SU-DHL-6 (cell line): ENCODE measurements around the gene HCN4.

Experiments used
- H2AFZ ChIP-seq: fragments of 200-600 bp; sonication (generic); 2 replicates; pipeline ENCODE4 v1.6.1; 2014; ENCODE audit warnings: low read depth, mild to moderate bottlenecking, moderate library complexity, mixed read lengths, antibody characterized with exemption, low read length; ENCODE audit not compliant: severe bottlenecking
- H3F3A ChIP-seq: fragments of 200-600 bp; shearing (Covaris generic); 2 replicates; pipeline ENCODE4 v1.6.0; 2016; ENCODE audit warnings: antibody characterized with exemption, mild to moderate bottlenecking; ENCODE audit not compliant: insufficient read depth
- H3K27ac ChIP-seq: fragments of 200-600 bp; sonication (generic); 2 replicates; pipeline ENCODE4 v1.5.1; 2016; ENCODE audit warnings: low read depth, mild to moderate bottlenecking, low read length, moderate library complexity, mixed read lengths
- H3K27me3 ChIP-seq: fragments of 200-600 bp; sonication (generic), shearing (Covaris generic); 2 replicates; pipeline ENCODE4 v1.6.0; 2014; ENCODE audit warnings: mild to moderate bottlenecking, low read length
- H3K36me3 ChIP-seq: fragments of 200-600 bp; sonication (generic); 2 replicates; pipeline ENCODE4 v1.6.1; 2014; ENCODE audit warnings: mild to moderate bottlenecking, low read length, mixed read lengths
- H3K4me2 ChIP-seq: fragments of 300-600, 200-600 bp; shearing (Covaris generic), sonication (generic); 2 replicates; pipeline ENCODE4 v1.6.0; 2014; ENCODE audit warnings: low read length, low read depth, mild to moderate bottlenecking; ENCODE audit not compliant: poor library complexity, severe bottlenecking
- H3K4me3 ChIP-seq: fragments of 200-600 bp; sonication (generic); 2 replicates; pipeline ENCODE4 v1.5.1; 2014; ENCODE audit warnings: antibody characterized with exemption, low read length, mild to moderate bottlenecking, mixed read lengths; ENCODE audit not compliant: insufficient read depth, poor library complexity, severe bottlenecking
- H3K79me2 ChIP-seq: fragments of 200-600 bp; sonication (generic); 2 replicates; pipeline ENCODE4 v1.6.1; 2014; ENCODE audit warnings: mild to moderate bottlenecking, low read length, moderate library complexity; ENCODE audit not compliant: insufficient read depth
- H3K9ac ChIP-seq: fragments of 200-600 bp; sonication (generic); 2 replicates; pipeline ENCODE4 v1.7.0; 2014; ENCODE audit warnings: mild to moderate bottlenecking, low read length
- H3K9me2 ChIP-seq: fragments of 200-600 bp; sonication (generic); replicated peaks from 2 replicates; pipeline ENCODE4 v1.6.1; 2014; ENCODE audit warnings: low read length; ENCODE audit not compliant: insufficient read depth
- H3K9me3 ChIP-seq: fragments of 200-600 bp; sonication (generic); 2 replicates; pipeline ENCODE4 v1.6.1; 2014; ENCODE audit warnings: low read length, mixed read lengths; ENCODE audit not compliant: insufficient read depth
- H4K20me1 ChIP-seq: fragments of 200-600 bp; sonication (generic); 2 replicates; pipeline ENCODE4 v1.6.1; 2014; ENCODE audit warnings: low read depth, mild to moderate bottlenecking, antibody characterized with exemption, low read length, moderate library complexity, mixed read lengths
- EZH2phosphoT487 ChIP-seq: fragments of 200-600 bp; sonication (generic), shearing (Covaris generic); conservative IDR thresholded peaks from 2 replicates; pipeline ENCODE4 v1.6.1; 2018; ENCODE audit warnings: mild to moderate bottlenecking, antibody characterized with exemption, low read length, moderate library complexity, mixed read lengths
- TF ChIP-seq, protein P1 (sequence below): fragments of 200-600 bp; sonication (generic); IDR thresholded peaks from one replicate; pipeline ENCODE4 v1.5.1; 2017; ENCODE audit warnings: antibody characterized with exemption, mild to moderate bottlenecking, low read length, moderate library complexity; ENCODE audit not compliant: insufficient read depth, poor library complexity, severe bottlenecking

The HCN4 gene

DNA sequence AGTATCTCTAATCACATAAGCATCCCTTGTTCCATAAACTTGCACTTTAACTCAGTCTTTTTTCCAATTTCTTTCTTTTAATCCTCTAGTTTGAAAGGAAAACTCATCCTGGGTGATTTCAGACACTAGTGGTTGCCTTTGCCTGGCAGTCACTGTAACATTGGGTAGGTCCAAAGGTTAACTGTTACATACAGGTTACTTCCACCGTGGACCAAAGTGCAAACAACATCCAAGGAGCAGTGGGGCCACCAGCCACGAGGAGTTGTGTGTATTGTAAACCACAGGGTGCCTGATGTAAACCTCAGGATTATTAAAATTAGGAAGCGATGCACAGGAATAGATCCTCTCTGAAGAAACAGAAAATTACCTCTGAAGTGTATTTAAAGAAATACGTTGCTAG, 75.0 kb downstream of the HCN4 start:
- Histone ChIP-seq H3F3A (no peaks in the 10 kb centered on the region), H3K27ac (no peak overlapping the region), H3K9ac (no peak overlapping the region), H3K79me2 (no peaks in the 10 kb centered on the region), H3K9me2 (no peaks in the 10 kb centered on the region), H4K20me1 (no peaks in the 10 kb centered on the region), H3K4me3 (no peak overlapping the region), H3K27me3 (no peaks in the 10 kb centered on the region), H3K9me3 (no peaks in the 10 kb centered on the region), H3K36me3 (no peaks in the 10 kb centered on the region), H3K4me2 (no peak overlapping the region), H2AFZ (no peak overlapping the region)
- TF ChIP-seq EZH2phosphoT487: no peak
- TF ChIP-seq, protein P1, sequence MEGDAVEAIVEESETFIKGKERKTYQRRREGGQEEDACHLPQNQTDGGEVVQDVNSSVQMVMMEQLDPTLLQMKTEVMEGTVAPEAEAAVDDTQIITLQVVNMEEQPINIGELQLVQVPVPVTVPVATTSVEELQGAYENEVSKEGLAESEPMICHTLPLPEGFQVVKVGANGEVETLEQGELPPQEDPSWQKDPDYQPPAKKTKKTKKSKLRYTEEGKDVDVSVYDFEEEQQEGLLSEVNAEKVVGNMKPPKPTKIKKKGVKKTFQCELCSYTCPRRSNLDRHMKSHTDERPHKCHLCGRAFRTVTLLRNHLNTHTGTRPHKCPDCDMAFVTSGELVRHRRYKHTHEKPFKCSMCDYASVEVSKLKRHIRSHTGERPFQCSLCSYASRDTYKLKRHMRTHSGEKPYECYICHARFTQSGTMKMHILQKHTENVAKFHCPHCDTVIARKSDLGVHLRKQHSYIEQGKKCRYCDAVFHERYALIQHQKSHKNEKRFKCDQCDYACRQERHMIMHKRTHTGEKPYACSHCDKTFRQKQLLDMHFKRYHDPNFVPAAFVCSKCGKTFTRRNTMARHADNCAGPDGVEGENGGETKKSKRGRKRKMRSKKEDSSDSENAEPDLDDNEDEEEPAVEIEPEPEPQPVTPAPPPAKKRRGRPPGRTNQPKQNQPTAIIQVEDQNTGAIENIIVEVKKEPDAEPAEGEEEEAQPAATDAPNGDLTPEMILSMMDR: no peak

DNA sequence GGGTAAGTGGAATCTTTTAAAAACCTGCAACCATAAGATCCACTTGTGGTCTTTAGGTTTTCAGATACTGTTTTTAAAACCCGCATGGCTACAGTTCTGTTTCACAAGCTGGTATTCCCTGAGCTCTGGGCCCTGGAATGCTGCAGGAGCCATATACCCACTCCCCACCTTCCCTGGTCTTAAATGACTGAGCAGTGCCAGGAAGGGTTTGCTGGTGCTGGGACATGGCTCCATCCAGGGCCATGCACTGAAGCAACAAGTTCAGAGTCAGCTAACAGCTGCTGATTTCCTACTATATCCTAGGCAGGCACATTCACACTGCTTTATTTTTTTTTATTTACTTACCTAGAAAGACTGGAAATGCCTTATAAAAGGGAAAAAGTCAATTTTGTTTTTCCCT, 77.3 kb downstream of the HCN4 start:
- Histone ChIP-seq H3K36me3 (no peaks in the 10 kb centered on the region), H3K27ac (no peak overlapping the region), H3K9me2 (no peaks in the 10 kb centered on the region), H3K4me3 (no peak overlapping the region), H3K27me3 (no peaks in the 10 kb centered on the region), H3K4me2 (no peak overlapping the region), H3K79me2 (no peaks in the 10 kb centered on the region), H4K20me1 (no peaks in the 10 kb centered on the region), H3K9ac (no peak overlapping the region), H2AFZ (no peak overlapping the region), H3K9me3 (no peaks in the 10 kb centered on the region), H3F3A (no peaks in the 10 kb centered on the region)
- no peak for TF ChIP-seq EZH2phosphoT487
- TF ChIP-seq, protein P1: no peak

DNA sequence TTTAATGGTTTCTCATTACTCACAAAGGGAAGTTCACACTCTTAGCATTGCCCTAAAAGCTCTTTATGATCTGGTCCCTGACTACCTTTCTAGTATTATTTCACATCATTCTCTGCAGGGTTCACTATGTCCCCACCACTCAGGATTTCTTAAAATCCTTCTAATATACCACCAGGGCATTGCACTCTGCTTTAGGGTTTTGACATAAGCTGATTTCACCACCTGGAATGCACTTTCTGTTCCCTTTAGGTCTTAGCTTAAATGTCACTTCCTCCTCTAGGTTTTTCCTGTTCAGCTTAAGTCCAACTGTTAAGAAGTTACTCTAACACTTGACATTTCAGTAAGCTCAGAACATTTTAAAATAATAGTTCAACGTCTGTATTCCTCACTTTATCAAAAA, 81.7 kb downstream of the HCN4 start:
- Histone ChIP-seq H3K9me3 (no peaks in the 10 kb centered on the region), H3K4me2 (no peak overlapping the region), H3K79me2 (no peaks in the 10 kb centered on the region), H3K27me3 (no peaks in the 10 kb centered on the region), H3K27ac (no peak overlapping the region), H3K4me3 (no peak overlapping the region), H3K9ac (no peak overlapping the region), H3F3A (no peaks in the 10 kb centered on the region), H3K9me2 (no peaks in the 10 kb centered on the region), H3K36me3 (no peaks in the 10 kb centered on the region), H4K20me1 (no peaks in the 10 kb centered on the region), H2AFZ (no peak overlapping the region)
- TF ChIP-seq, protein P1: no peak
- TF ChIP-seq EZH2phosphoT487: no peak

DNA sequence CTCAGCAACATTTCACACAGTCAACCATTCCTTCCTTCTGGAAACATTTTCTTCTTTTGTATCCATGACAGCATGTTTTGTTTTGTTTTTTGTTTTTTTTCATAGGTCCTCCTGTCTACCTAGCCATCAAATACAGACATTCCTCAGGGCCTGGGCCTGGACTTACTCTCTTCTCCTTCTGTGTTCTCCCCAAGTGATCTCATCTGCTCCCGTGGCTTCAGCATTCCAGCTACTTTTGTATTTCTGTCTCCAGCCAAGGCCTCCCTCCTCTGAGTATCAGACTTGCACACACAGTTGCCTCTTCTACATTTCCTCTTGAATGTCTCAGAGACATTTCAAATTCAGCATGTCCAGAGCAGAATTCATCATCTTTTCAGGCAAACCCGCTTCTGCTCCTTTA, 82.4 kb downstream of the HCN4 start:
- H3F3A ChIP-seq: no peaks in the 10 kb centered on the region

More for the DNA sequence above, 82.4 kb downstream of the HCN4 start:
- Histone ChIP-seq H3K27me3 (no peaks in the 10 kb centered on the region), H4K20me1 (no peaks in the 10 kb centered on the region), H3K36me3 (no peaks in the 10 kb centered on the region), H3K9me2 (no peaks in the 10 kb centered on the region), H3K9me3 (no peaks in the 10 kb centered on the region), H2AFZ (no peak overlapping the region), H3K4me2 (no peak overlapping the region), H3K4me3 (no peak overlapping the region), H3K27ac (no peak overlapping the region), H3K9ac (no peak overlapping the region), H3K79me2 (no peaks in the 10 kb centered on the region)
- no peak for TF ChIP-seq EZH2phosphoT487
- TF ChIP-seq, protein P1: no peak
